HEK293 (cell line): Measurements from ENCODE around the gene MTIF2.

Source experiments
- GFI1B ChIP-seq: fragments of 450-650 bp; formaldehyde crosslinking; IDR thresholded peaks from 2 replicates; pipeline ENCODE4 v1.5.1; 2016; ENCODE audit warnings: missing biosample characterization, missing genetic modification characterization
- OSR2 ChIP-seq: fragments of 450-650 bp; formaldehyde crosslinking; IDR thresholded peaks from 2 replicates; pipeline ENCODE4 v1.5.1; 2016; ENCODE audit warnings: missing biosample characterization, missing genetic modification characterization
- SP3 ChIP-seq: fragments of 450-650 bp; formaldehyde crosslinking; IDR thresholded peaks from 2 replicates; pipeline ENCODE4 v1.5.1; 2016; ENCODE audit warnings: missing biosample characterization, missing genetic modification characterization
- TSHZ1 ChIP-seq: fragments of 450-650 bp; formaldehyde crosslinking; IDR thresholded peaks from 2 replicates; pipeline ENCODE4 v1.5.1; 2016; ENCODE audit warnings: missing biosample characterization, missing genetic modification characterization, borderline replicate concordance
- ZBTB48 ChIP-seq: fragments of 450-650 bp; formaldehyde crosslinking; IDR thresholded peaks from 2 replicates; pipeline ENCODE4 v1.5.1; 2016; ENCODE audit warnings: missing biosample characterization, missing genetic modification characterization
- ZBTB8A ChIP-seq: fragments of 450-650 bp; formaldehyde crosslinking; IDR thresholded peaks from 2 replicates; pipeline ENCODE4 v1.5.1; 2016; ENCODE audit warnings: missing biosample characterization, missing genetic modification characterization
- ZFHX2 ChIP-seq: fragments of 450-650 bp; formaldehyde crosslinking; conservative IDR thresholded peaks from 2 replicates; pipeline ENCODE4 v1.5.1; 2016; ENCODE audit warnings: missing biosample characterization, missing genetic modification characterization
- ZFP41 ChIP-seq: fragments of 450-650 bp; formaldehyde crosslinking; IDR thresholded peaks from 2 replicates; pipeline ENCODE4 v1.5.1; 2016; ENCODE audit warnings: missing biosample characterization, missing genetic modification characterization, borderline replicate concordance
- ZNF121 ChIP-seq: fragments of 450-650 bp; formaldehyde crosslinking; IDR thresholded peaks from 2 replicates; pipeline ENCODE4 v1.5.1; 2016; ENCODE audit warnings: missing biosample characterization, missing genetic modification characterization
- ZNF146 ChIP-seq: fragments of 450-650 bp; formaldehyde crosslinking; IDR thresholded peaks from 2 replicates; pipeline ENCODE4 v1.5.1; 2016; ENCODE audit warnings: missing biosample characterization, missing genetic modification characterization
- ZNF169 ChIP-seq: fragments of 450-650 bp; formaldehyde crosslinking; IDR thresholded peaks from 2 replicates; pipeline ENCODE4 v1.5.1; 2016; ENCODE audit warnings: missing biosample characterization, missing genetic modification characterization
- ZNF19 ChIP-seq: fragments of 450-650 bp; formaldehyde crosslinking; IDR thresholded peaks from 2 replicates; pipeline ENCODE4; 2016; ENCODE audit warnings: missing biosample characterization, missing genetic modification characterization, low read depth
- ZNF202 ChIP-seq: fragments of 450-650 bp; formaldehyde crosslinking; IDR thresholded peaks from 2 replicates; pipeline ENCODE4 v1.5.1; 2016; ENCODE audit warnings: missing biosample characterization, missing genetic modification characterization, borderline replicate concordance
- ZNF23 ChIP-seq: fragments of 450-650 bp; formaldehyde crosslinking; IDR thresholded peaks from 2 replicates; pipeline ENCODE4 v1.5.1; 2016; ENCODE audit warnings: missing biosample characterization, missing genetic modification characterization, borderline replicate concordance
- ZNF274 ChIP-seq, 2 experiments: fragments of 200-500 bp in 1 of 2; fragments of 450-650 bp in 1 of 2; sonication (Bioruptor generic) in 1 of 2; formaldehyde crosslinking in 1 of 2; IDR thresholded peaks; 2 replicates each; pipeline versions ENCODE4 v1.5.1 to v1.6.1; 2014 to 2016; ENCODE audit warnings: borderline replicate concordance in 1 of 2, inconsistent platforms in 1 of 2, low read length in 1 of 2, missing biosample characterization in 1 of 2, missing genetic modification characterization in 1 of 2
- ZNF311 ChIP-seq: fragments of 450-650 bp; formaldehyde crosslinking; IDR thresholded peaks from 2 replicates; pipeline ENCODE4 v1.5.1; 2017; ENCODE audit warnings: missing biosample characterization, missing genetic modification characterization, borderline replicate concordance
- ZNF350 ChIP-seq: fragments of 450-650 bp; formaldehyde crosslinking; IDR thresholded peaks from 2 replicates; pipeline ENCODE4 v1.5.0; 2017; ENCODE audit warnings: missing biosample characterization, mild to moderate bottlenecking, missing genetic modification characterization
- ZNF394 ChIP-seq: fragments of 450-650 bp; formaldehyde crosslinking; IDR thresholded peaks from 2 replicates; pipeline ENCODE4 v1.5.1; 2016; ENCODE audit warnings: missing biosample characterization, missing genetic modification characterization, mild to moderate bottlenecking, moderate library complexity, borderline replicate concordance
- ZNF416 ChIP-seq: fragments of 450-650 bp; formaldehyde crosslinking; IDR thresholded peaks from 2 replicates; pipeline ENCODE4 v1.5.1; 2016; ENCODE audit warnings: missing biosample characterization, missing genetic modification characterization
- ZNF518A ChIP-seq: fragments of 450-650 bp; formaldehyde crosslinking; conservative IDR thresholded peaks from 2 replicates; pipeline ENCODE4 v1.5.1; 2016; ENCODE audit warnings: low read depth, missing biosample characterization, missing genetic modification characterization
- ZNF549 ChIP-seq: fragments of 450-650 bp; IDR thresholded peaks from 2 replicates; pipeline ENCODE4 v1.5.1; 2018; ENCODE audit warnings: missing biosample characterization, missing genetic modification characterization, mild to moderate bottlenecking, inconsistent platforms, moderate library complexity
- ZNF776 ChIP-seq: fragments of 450-650 bp; formaldehyde crosslinking; IDR thresholded peaks from 2 replicates; pipeline ENCODE4 v1.5.0; 2017; ENCODE audit warnings: missing biosample characterization, missing genetic modification characterization, borderline replicate concordance
- ZNF777 ChIP-seq: fragments of 450-650 bp; formaldehyde crosslinking; IDR thresholded peaks from 2 replicates; pipeline ENCODE4 v1.5.1; 2017; ENCODE audit warnings: missing biosample characterization, missing genetic modification characterization, borderline replicate concordance
- ZNF830 ChIP-seq: fragments of 450-650 bp; IDR thresholded peaks from 2 replicates; pipeline ENCODE4 v1.5.0; 2018; ENCODE audit warnings: missing biosample characterization, missing genetic modification characterization, low read depth, mild to moderate bottlenecking, moderate library complexity
- TF ChIP-seq, protein P1 (sequence below): fragments of 450-650 bp; formaldehyde crosslinking; IDR thresholded peaks from 2 replicates; pipeline ENCODE4 v1.5.1; 2016; ENCODE audit warnings: missing biosample characterization, missing genetic modification characterization
- TF ChIP-seq, protein P2 (sequence below): fragments of 450-650 bp; formaldehyde crosslinking; IDR thresholded peaks from 2 replicates; pipeline ENCODE4 v1.5.1; 2016; ENCODE audit warnings: missing biosample characterization, missing genetic modification characterization, low read depth

The MTIF2 gene

DNA sequence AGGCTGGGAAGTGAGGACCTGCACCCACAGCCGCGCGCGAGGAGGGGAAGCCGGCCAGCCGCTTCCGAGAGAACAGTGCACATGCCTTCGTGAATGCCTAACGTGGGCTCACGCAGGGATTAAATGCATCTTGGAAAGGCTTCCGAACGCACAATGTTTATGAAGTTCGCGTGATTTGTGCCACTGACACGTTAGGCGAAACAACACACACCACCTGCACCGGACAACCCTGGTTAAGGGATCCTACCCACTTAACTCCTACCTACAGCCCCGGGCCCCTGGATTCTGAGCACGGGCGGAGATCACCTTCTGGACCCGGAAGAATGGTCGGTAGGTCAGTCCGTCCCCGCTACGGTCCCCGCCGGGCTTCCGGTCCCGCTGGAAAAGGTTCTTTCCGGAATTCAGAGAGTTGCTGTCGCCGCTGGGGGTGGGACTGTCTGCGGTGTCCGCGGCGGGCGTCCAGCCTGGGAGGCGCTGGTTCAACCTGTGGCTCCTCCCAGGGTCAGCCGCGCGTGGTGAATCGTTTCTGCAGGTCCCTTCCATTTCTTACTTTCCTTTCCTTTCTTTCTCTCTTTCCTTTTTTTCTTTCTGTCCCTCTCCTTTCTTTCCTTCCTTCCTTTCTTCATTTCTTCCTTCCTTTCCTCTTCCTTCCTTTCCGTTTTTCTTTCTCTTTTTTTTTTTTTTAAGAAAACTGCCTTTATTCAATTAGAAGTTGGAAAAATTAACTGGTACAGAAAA lies at the start of gene MTIF2 (continued):
- TF ChIP-seq TSHZ1 (tag by site-specific recombination) (no peak), ZNF416 (tag by site-specific recombination) (no peak), ZNF394 (peak; percentile 64; the same call in 1 of the 2 replicates), ZNF830 (no peak), GFI1B (tag by site-specific recombination) (peak; percentile 29; the same call in 1 of the 2 replicates), ZNF311 (tag by site-specific recombination) (no peak), ZNF777 (no peak; the same call in 1 of the 2 replicates), ZNF121 (tag by site-specific recombination) (peak; percentile 41; the same call in 1 of the 2 replicates), ZNF169 (tag by site-specific recombination) (no peak), ZNF350 (tag by site-specific recombination) (no peak), ZNF518A (tag by site-specific recombination) (peak; percentile 77), ZBTB8A (tag by site-specific recombination) (peak; percentile 66), ZBTB48 (tag by site-specific recombination) (peak; percentile 98), ZNF274 (IDR thresholded peaks at IDR 0.05; ENCODE audit: low read length) (no peak), ZNF274 (tag by site-specific recombination; IDR thresholded peaks at IDR 0.05; ENCODE audit: borderline replicate concordance) (no peak), ZNF19 (tag by site-specific recombination) (no peak), ZNF202 (tag by site-specific recombination) (no peak), ZFP41 (tag by site-specific recombination) (no peak), ZFHX2 (peak; percentile 43; the same call in 1 of the 2 replicates), SP3 (tag by site-specific recombination) (peak; percentile 82), ZNF776 (tag by site-specific recombination) (no peak), ZNF146 (peak; percentile 32; the same call in 1 of the 2 replicates), ZNF23 (tag by site-specific recombination) (no peak), OSR2 (tag by site-specific recombination) (no peak), ZNF549 (tag by site-specific recombination) (no peak)
- TF ChIP-seq, protein P1, sequence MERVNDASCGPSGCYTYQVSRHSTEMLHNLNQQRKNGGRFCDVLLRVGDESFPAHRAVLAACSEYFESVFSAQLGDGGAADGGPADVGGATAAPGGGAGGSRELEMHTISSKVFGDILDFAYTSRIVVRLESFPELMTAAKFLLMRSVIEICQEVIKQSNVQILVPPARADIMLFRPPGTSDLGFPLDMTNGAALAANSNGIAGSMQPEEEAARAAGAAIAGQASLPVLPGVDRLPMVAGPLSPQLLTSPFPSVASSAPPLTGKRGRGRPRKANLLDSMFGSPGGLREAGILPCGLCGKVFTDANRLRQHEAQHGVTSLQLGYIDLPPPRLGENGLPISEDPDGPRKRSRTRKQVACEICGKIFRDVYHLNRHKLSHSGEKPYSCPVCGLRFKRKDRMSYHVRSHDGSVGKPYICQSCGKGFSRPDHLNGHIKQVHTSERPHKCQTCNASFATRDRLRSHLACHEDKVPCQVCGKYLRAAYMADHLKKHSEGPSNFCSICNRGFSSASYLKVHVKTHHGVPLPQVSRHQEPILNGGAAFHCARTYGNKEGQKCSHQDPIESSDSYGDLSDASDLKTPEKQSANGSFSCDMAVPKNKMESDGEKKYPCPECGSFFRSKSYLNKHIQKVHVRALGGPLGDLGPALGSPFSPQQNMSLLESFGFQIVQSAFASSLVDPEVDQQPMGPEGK = peak; percentile 88
- TF ChIP-seq, protein P2, sequence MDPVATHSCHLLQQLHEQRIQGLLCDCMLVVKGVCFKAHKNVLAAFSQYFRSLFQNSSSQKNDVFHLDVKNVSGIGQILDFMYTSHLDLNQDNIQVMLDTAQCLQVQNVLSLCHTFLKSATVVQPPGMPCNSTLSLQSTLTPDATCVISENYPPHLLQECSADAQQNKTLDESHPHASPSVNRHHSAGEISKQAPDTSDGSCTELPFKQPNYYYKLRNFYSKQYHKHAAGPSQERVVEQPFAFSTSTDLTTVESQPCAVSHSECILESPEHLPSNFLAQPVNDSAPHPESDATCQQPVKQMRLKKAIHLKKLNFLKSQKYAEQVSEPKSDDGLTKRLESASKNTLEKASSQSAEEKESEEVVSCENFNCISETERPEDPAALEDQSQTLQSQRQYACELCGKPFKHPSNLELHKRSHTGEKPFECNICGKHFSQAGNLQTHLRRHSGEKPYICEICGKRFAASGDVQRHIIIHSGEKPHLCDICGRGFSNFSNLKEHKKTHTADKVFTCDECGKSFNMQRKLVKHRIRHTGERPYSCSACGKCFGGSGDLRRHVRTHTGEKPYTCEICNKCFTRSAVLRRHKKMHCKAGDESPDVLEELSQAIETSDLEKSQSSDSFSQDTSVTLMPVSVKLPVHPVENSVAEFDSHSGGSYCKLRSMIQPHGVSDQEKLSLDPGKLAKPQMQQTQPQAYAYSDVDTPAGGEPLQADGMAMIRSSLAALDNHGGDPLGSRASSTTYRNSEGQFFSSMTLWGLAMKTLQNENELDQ (tag by site-specific recombination) = no peak
